NCI-H146 (cell line): ENCODE data around the gene KCND2.

Experiments used
- DNase-seq: peaks from one replicate; lab custom pipeline; 2025; lab: John Stamatoyannopoulos, UW

Gene KCND2

GRCh38 chr7:120412139-120413050 is 139.4 kb downstream of the KCND2 start:
- DNase-seq = no peak

DNA sequence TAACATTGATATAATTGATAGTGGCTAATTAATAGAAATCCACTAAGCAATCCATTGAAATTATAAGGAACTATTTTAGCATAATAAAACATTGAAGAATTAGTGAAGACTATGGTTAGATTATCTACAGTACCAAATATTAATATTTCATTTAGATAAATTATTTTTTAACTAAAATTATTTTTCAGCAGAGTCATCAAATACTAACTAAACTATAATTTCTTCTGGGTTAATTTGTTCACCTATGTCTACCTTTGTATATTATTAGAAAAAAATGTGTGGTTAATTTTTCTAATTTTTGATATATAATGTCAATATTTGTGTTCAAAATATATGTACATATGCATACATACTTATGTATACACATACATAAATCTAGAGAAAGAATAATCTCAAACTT is 140.2 kb downstream of the KCND2 start:
- no peak for DNase-seq

GRCh38 chr7:120417244-120417979 is 144.4 kb downstream of the KCND2 start:
- DNase-seq = no peak

- DNase-seq = no peak
These were observed 148.2 kb downstream of the KCND2 start for GRCh38 chr7:120421151-120421651.

GRCh38 chr7:120431016-120431415 is 158.0 kb downstream of the KCND2 start:
- DNase-seq = no peak

- DNase-seq = no peak
These were observed 163.6 kb downstream of the KCND2 start for GRCh38 chr7:120436487-120437060.

GRCh38 chr7:120441850-120442249 is 168.9 kb downstream of the KCND2 start:
- no peak for DNase-seq

DNA sequence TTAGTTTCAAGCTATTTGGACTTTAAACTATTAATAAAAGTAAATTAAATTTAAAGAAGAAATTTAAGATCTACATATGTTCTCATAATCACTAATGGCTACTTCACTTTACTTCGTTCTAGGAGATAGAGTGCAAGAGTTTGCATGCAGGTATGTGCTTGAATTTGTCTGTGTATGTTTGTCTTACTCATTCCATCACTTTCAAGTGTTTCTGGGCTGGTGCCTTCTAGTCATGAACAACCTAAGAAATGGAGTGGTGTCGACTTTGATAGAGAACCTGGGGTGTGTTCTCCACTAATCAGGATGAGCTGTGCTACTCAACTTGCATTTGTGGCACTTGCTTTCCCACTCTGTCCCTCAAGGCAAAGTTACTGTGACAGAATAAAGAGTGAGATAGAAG is 169.9 kb downstream of the KCND2 start:
- DNase-seq = no peak

- DNase-seq = no peak
These were observed 171.7 kb downstream of the KCND2 start for GRCh38 chr7:120444650-120445049.

- DNase-seq = no peak
These were observed 172.3 kb downstream of the KCND2 start for GRCh38 chr7:120445276-120445675.

DNA sequence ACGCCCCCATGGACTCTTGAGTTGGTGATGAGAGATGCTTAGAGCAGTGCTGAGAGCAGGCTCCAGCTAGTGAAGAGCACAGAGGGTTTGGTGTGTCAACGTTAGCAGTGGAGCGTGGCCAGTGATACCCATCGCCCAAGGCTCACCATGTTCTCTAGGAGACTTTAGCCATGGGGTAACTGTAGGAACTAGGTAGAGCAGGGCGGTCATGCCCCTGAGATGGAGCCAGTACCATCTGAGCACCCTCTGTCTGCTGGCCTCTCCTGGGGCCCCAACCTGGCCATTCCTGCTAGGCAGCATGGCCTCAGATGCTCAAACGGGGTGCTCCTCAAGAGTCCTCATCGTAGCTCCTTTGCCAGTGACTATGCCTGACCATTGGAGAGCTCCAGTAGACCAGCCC is 179.7 kb downstream of the KCND2 start:
- DNase-seq = no peak

- DNase-seq = no peak
These were observed 183.7 kb downstream of the KCND2 start for GRCh38 chr7:120456699-120457098.

GRCh38 chr7:120460949-120461348 is 188.0 kb downstream of the KCND2 start:
- no peak for DNase-seq

- no peak for DNase-seq
These were observed 190.0 kb downstream of the KCND2 start for GRCh38 chr7:120462991-120463390.

DNA sequence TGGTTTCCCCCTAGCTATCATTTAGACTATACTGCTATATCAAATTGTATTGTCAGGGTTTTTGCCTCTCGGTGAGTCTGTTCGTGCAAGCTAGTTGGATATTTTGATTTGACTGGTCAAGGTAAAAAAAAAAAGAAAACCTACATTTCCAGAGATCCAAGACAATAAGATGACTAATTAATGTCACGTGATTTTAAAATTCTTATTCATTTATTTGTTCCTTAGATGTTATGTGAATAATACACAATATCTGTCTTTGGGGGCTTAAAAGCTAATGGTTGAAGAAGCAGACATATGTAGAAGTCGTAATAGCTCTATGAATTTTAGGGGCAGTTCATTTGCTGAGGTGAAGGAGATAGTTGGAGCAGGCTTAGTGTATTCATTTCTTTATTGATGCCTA is 191.1 kb downstream of the KCND2 start:
- no peak for DNase-seq

GRCh38 chr7:120467676-120468075 is 194.7 kb downstream of the KCND2 start:
- DNase-seq = no peak

DNA sequence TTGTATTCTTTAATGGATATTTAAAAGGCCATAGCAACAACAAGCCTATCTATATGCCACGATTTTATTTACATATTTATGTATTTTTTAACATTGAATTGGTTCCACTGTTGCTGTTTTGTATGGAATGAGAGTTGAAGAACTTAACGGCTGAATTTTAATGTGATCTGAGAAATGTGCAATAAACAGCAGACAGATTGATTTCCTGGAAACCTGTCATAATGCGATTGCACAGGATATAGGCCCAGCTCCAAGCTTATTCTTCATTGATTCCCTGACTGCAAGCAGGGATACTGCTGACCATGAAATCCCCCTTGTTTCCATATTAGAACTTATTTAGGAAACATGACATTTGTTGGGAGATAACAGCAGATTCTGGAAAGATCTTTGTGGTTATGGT is 195.6 kb downstream of the KCND2 start:
- DNase-seq = no peak

GRCh38 chr7:120472892-120473291 is 199.9 kb downstream of the KCND2 start:
- DNase-seq = no peak

GRCh38 chr7:120473352-120473751 is 200.4 kb downstream of the KCND2 start:
- DNase-seq = no peak

- DNase-seq = no peak
These were observed 203.0 kb downstream of the KCND2 start for GRCh38 chr7:120475994-120476393.

- no peak for DNase-seq
These were observed 207.5 kb downstream of the KCND2 start for GRCh38 chr7:120480472-120480871.

- DNase-seq = no peak
These were observed 208.0 kb downstream of the KCND2 start for GRCh38 chr7:120480930-120481329.

- no peak for DNase-seq
These were observed 213.2 kb downstream of the KCND2 start for GRCh38 chr7:120486164-120486563.
